Measurements from ENCODE around the gene WWOX.

GRCh38 chr16:78462288-78463208 is 363.1 kb downstream of the WWOX start:
- no peak for TF ChIP-seq ZNF565 (CRISPR knock-in tag; conservative IDR thresholded peaks at IDR 0.05; ENCODE audit: low read depth)
- no peak for TF ChIP-seq PATZ1 (CRISPR knock-in tag; IDR thresholded peaks at IDR 0.05; ENCODE audit: borderline replicate concordance)
- no peak for TF ChIP-seq ZNF8 (CRISPR knock-in tag; IDR thresholded peaks at IDR 0.05)
- TF ChIP-seq ZFP3 (CRISPR knock-in tag; IDR thresholded peaks at IDR 0.05): no peak
- no peak for TF ChIP-seq CSRNP3 (CRISPR knock-in tag; IDR thresholded peaks at IDR 0.05)
- TF ChIP-seq ZFP30 (CRISPR knock-in tag; IDR thresholded peaks at IDR 0.05): no peak
- TF ChIP-seq PPARA (CRISPR knock-in tag; IDR thresholded peaks at IDR 0.05; ENCODE audit: borderline replicate concordance): no peak

All from SK-N-SH treated with all-trans-retinoic acid at 6 μM for 48 hours (cell line).